Lower lobe of right lung (tissue), 2 donors: ENCODE results near the gene GOT1. TPM values are rescaled to one million over a fixed set of nuclear protein-coding genes. Genes with fewer than 3 reads are reported as not detected.

Source experiments
- ATAC-seq, 2 donors: fragments of 200-7000 bp; cut with Tn5 transposase; one replicate each; pipeline ENCODE4 v1.9.1; 2020 to 2022; ENCODE audit warnings: mild to moderate bottlenecking in 2 of 2, moderate library complexity in 2 of 2
- DNase-seq: peaks from one replicate; pipeline ENCODE4 v3.0.0-alpha.2; 2020
- H3K27ac ChIP-seq: fragments of 200-600 bp; one replicate; pipeline ENCODE4 v1.8.0; 2022
- H3K27me3 ChIP-seq: fragments of 200-600 bp; one replicate; pipeline ENCODE4 v1.8.0; 2022; ENCODE audit warnings: low read depth
- H3K36me3 ChIP-seq: fragments of 200-600 bp; one replicate; pipeline ENCODE4 v1.8.0; 2022; ENCODE audit warnings: mild to moderate bottlenecking
- H3K4me1 ChIP-seq: fragments of 200-600 bp; one replicate; pipeline ENCODE4 v1.8.0; 2022
- H3K4me3 ChIP-seq: fragments of 200-600 bp; one replicate; pipeline ENCODE4 v1.8.0; 2022; ENCODE audit warnings: mild to moderate bottlenecking
- H3K9me3 ChIP-seq: fragments of 200-600 bp; one replicate; pipeline ENCODE4 v1.8.0; 2022
- intact Hi-C: fragments of 100-400 bp; cut with DNase I; formaldehyde crosslinking; loops from one replicate; pipeline ENCODE4 v1.11.0; 2022
- total RNA-seq: library from RNA; stranded (reverse); fragmentation: NEBNext Ultra II Directional; extraction: Animal tissue kit (Norgen Biotek cat#: 25700); gene quantifications from one replicate; pipeline ENCODE4 v1.2.1, GENCODE V29; 2021
- TF ChIP-seq, protein P1 (sequence below): fragments of 200-600 bp; IDR thresholded peaks from one replicate; pipeline ENCODE4 v1.8.0; 2022; ENCODE audit warnings: antibody characterized with exemption, mild to moderate bottlenecking
- donor health status: DM: no; HTN: yes; CAD: no; lungs with severe emphysema.

GOT1 gene
- total RNA-seq, 1 donor from 2014 or later, result 16.9 TPM

DNA sequence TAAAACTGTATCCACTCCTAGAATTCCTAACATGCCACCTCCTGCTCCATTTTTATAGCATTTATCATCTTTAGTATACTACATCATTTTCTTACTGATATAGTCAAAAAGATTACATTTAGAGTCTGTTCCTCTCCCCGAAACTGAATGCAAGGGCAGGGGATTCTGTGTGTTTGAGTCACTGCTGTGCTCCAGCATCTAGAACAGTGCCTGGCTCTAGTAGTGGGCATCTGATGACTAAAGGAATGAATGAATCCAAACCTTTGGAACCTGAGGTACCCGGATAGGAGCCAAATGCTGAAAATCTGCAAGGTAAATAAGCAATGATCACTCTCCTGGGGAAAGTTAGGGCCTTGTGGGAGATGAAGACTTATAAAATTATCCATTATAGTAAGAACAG lies 18.9 kb downstream of the GOT1 start:
- H3K36me3 ChIP-seq, result peaks cover 17% of the 10 kb centered on the region
- intact Hi-C loops, result no loop called here
- H3K4me1 ChIP-seq, result no peaks in the 10 kb centered on the region
- no peak overlapping the region for H3K4me3 ChIP-seq
- H3K27ac ChIP-seq, result no peak overlapping the region
- DNase-seq (no peak), ATAC-seq (no peak)
- TF ChIP-seq, protein P1, sequence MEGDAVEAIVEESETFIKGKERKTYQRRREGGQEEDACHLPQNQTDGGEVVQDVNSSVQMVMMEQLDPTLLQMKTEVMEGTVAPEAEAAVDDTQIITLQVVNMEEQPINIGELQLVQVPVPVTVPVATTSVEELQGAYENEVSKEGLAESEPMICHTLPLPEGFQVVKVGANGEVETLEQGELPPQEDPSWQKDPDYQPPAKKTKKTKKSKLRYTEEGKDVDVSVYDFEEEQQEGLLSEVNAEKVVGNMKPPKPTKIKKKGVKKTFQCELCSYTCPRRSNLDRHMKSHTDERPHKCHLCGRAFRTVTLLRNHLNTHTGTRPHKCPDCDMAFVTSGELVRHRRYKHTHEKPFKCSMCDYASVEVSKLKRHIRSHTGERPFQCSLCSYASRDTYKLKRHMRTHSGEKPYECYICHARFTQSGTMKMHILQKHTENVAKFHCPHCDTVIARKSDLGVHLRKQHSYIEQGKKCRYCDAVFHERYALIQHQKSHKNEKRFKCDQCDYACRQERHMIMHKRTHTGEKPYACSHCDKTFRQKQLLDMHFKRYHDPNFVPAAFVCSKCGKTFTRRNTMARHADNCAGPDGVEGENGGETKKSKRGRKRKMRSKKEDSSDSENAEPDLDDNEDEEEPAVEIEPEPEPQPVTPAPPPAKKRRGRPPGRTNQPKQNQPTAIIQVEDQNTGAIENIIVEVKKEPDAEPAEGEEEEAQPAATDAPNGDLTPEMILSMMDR, result no peak
- no peaks in the 10 kb centered on the region for H3K27me3 ChIP-seq
- no peaks in the 10 kb centered on the region for H3K9me3 ChIP-seq

DNA sequence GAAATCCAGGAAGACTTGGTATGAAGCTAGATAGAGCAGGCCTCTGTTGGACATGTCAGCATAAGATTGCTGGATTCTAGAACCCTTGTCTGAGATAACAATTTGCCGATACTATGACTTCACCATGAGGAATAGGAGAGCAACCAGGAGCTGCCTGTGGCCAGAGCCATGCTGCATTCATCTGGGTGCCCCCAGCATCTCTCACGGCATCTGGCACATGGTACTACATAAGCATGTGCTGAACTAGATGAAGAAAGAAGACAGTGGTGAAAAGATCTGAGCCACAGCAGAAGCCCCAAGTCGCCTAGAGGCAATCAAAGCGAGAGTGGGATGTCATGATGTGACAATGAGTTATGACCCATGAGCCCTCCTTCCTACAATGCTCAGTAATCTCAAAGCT lies 19.5 kb downstream of the GOT1 start:
- TF ChIP-seq, protein P1, result no peak
- ATAC-seq, result no peak
- H3K36me3 ChIP-seq, result peaks cover 24% of the 10 kb centered on the region
- no peak for DNase-seq
- H3K27me3 ChIP-seq, result no peaks in the 10 kb centered on the region
- no peak overlapping the region for H3K4me3 ChIP-seq
- intact Hi-C loops, result no loop called here
- no peak overlapping the region for H3K27ac ChIP-seq
- no peaks in the 10 kb centered on the region for H3K4me1 ChIP-seq
- no peaks in the 10 kb centered on the region for H3K9me3 ChIP-seq

DNA sequence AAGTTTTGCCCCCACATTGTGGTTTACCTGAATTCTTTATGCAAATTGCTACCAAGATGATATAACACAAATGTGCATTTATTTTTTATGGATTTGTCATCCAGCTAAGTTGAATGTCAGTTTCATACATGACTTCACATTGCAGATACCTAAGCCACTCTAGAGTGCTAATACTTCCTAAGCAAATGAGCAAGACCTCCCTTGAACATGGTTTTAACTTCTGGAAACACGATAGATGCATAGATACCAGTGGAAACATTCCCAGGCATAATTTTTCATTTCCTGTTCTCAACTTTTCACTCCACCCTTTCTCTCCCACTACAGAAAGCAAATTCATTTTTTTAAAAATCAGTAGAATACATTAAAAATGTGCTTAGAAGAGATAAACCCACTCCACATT lies 20.3 kb downstream of the GOT1 start:
- H3K27ac ChIP-seq, result no peak overlapping the region
- H3K9me3 ChIP-seq, result no peaks in the 10 kb centered on the region
- H3K4me3 ChIP-seq, result no peak overlapping the region
- no peak for ATAC-seq
- no peaks in the 10 kb centered on the region for H3K4me1 ChIP-seq
- TF ChIP-seq, protein P1, result no peak
- DNase-seq, result no peak
- H3K36me3 ChIP-seq, result peaks cover 29% of the 10 kb centered on the region
- intact Hi-C loops, result no loop called here
- H3K27me3 ChIP-seq, result no peaks in the 10 kb centered on the region

DNA sequence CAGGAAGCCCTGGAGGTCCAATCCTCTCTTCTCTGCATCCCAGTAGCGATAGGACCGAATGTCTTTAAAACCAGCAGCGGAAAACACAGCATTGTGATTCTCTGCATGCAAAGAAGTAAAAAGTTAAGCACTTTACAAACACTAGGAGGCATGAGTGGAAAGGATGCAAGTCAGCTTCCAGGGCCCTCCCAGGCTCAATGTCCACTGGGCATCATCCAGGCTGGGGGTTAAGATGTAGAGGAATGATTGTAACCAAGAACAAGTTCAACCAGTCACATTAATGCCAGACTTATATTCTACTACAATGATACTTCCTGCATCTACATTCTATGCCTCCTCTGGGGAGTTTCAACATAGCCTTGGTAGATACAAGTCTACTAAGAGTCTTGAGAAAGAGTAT lies 24.3 kb downstream of the GOT1 start:
- intact Hi-C loops, result no loop called here

DNA sequence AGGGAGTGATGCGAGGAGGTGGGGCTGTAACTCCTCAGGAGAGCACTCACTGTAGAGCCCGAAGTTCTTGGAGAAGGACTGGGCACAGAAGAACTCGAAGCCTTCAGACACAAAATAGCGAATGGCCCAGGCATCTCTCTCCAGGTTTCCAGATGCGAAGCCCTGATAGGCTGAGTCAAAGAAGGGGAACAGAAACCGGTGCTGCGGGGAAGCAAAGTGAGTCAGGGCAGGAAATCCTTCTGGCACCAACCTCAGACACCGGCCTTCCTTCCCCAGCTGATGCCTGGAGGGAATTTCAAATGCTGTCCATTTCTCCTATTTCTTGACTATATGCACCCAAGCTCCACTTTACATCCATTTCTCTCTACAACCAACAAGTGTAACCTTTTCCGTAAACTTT lies 26.8 kb downstream of the GOT1 start:
- Histone ChIP-seq H3K27me3 (no peaks in the 10 kb centered on the region), H3K36me3 (peaks cover 76% of the 10 kb centered on the region), H3K27ac (no peak overlapping the region), H3K4me1 (no peaks in the 10 kb centered on the region), H3K4me3 (no peak overlapping the region), H3K9me3 (no peaks in the 10 kb centered on the region)
- DNase-seq (no peak), ATAC-seq (no peak)
- intact Hi-C loops, result no loop called here
- TF ChIP-seq, protein P1, result no peak

More for the DNA sequence above, 24.3 kb downstream of the GOT1 start:
- DNase-seq (no peak), ATAC-seq (no peak)
- Histone ChIP-seq H3K4me1 (no peaks in the 10 kb centered on the region), H3K27me3 (no peaks in the 10 kb centered on the region), H3K4me3 (no peak overlapping the region), H3K27ac (no peak overlapping the region), H3K9me3 (no peaks in the 10 kb centered on the region), H3K36me3 (peaks cover 55% of the 10 kb centered on the region)
- TF ChIP-seq, protein P1, result no peak

DNA sequence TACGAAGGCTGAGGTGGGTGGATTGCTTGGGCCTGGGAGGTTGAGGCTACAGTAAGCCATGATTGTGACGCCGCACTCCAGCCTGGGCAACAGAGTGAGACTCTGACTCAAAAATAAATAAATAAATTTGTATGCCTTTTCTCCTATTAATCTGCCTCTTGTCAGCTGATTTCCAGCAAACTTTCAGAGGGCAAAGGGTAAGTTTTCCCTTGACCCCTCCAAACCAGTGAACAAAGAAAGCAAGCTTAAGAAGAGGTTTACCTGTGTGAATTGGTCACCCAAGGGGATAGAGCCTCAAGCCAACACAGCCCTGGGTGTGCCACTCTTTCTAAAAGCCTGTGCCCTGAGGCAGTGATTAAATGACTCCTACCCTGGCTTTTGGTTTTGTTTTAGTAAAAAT lies 30.8 kb downstream of the GOT1 start:
- peaks cover 7% of the 10 kb centered on the region for H3K4me1 ChIP-seq
- H3K27me3 ChIP-seq, result no peaks in the 10 kb centered on the region
- TF ChIP-seq, protein P1, result no peak
- H3K4me3 ChIP-seq, result no peak overlapping the region
- no peak overlapping the region for H3K27ac ChIP-seq
- ATAC-seq, result no peak
- no peaks in the 10 kb centered on the region for H3K9me3 ChIP-seq
- intact Hi-C loops, result no loop called here
- H3K36me3 ChIP-seq, result peaks cover 80% of the 10 kb centered on the region
- no peak for DNase-seq
